ENCODE data around the gene LRRC36. TPM values are rescaled to one million over a fixed set of nuclear protein-coding genes. Genes with fewer than 3 reads are reported as not detected.

LRRC36 gene
- total and polyA plus RNA-seq, 2 of the 8 experiments (the other 6 are each of a cell fraction or from before 2014, with no cell fraction given), result 0.15 TPM; not detected in 1

GRCh38 chr16:67346341-67346740 is 19.7 kb downstream of the LRRC36 start:
- WGBS, 2 experiments (ENCODE audit: extremely low coverage in 1 of 2, insufficient coverage in 1 of 2, insufficient read length in 1 of 2, insufficient replicate concordance in 2 of 2, low coverage in 1 of 2, low lambda C conversion rate in 2 of 2, missing lambda C conversion rate in 1 of 2), result 83% methylated on average over 3 of the region's 3 CpGs; no CpG with 5 or more reads in 1 of the 2 experiments
- H2AFZ ChIP-seq (ENCODE audit: low read length), result no peak overlapping the region
- H3K14ac ChIP-seq (ENCODE audit: insufficient read length), result no peak overlapping the region
- H3K79me1 ChIP-seq (ENCODE audit: low read depth, low read length), result no peaks in the 10 kb centered on the region
- ChIA-PET POLR2A (ENCODE audit: partially characterized antibody) (no interaction called here), CTCF (ENCODE audit: partially characterized antibody) (interaction anchor here (0.7 to 1.7 kb wide), 5 partner anchors 16 to 119 kb away, joined by 3 to 4 read pairs (median 3); no protein-coding TSS in a partner anchor)
- no peak overlapping the region for H3K27ac ChIP-seq (ENCODE audit: low read depth, low read length)
- H2BK20ac ChIP-seq (ENCODE audit: low read length), result no peak overlapping the region
- no peak overlapping the region for H4K5ac ChIP-seq (ENCODE audit: insufficient read length, low read depth, low read length)
- H3K9me3 ChIP-seq (ENCODE audit: insufficient read depth in 2 of 2, low read depth in 1 of 2, low read length in 1 of 2), result no peaks in the 10 kb centered on the region
- no peak overlapping the region for H4K8ac ChIP-seq (ENCODE audit: extremely low read depth, insufficient read depth, low read length)
- H2BK5ac ChIP-seq (ENCODE audit: low read depth, low read length), result no peak overlapping the region
- no peak overlapping the region for H3K4me3 ChIP-seq (ENCODE audit: extremely low read depth in 1 of 4, insufficient read depth in 2 of 4, low read depth in 3 of 4, low read length in 4 of 4)
- H3K79me2 ChIP-seq (ENCODE audit: control insufficient read depth in 1 of 2, insufficient read depth in 2 of 2, low read length in 2 of 2), result no peaks in the 10 kb centered on the region
- no peaks in the 10 kb centered on the region for H3K27me3 ChIP-seq (replicated peaks in 1 of 4; ENCODE audit: control insufficient read depth in 3 of 4, extremely low read depth in 1 of 4, insufficient read depth in 3 of 4, low read length in 3 of 4)
- no peaks in the 10 kb centered on the region for H4K20me1 ChIP-seq (replicated peaks in 1 of 2; ENCODE audit: control insufficient read depth in 1 of 2, insufficient read depth in 2 of 2, low read length in 2 of 2)
- no peak for FAIRE-seq
- H3K56ac ChIP-seq (replicated peaks; ENCODE audit: insufficient read length, low read depth, low read length), result no peak overlapping the region
- H3K4me1 ChIP-seq (replicated peaks in 1 of 4; ENCODE audit: control insufficient read depth in 3 of 4, insufficient read depth in 4 of 4, low read length in 3 of 4), result no peaks in the 10 kb centered on the region
- H2BK12ac ChIP-seq (ENCODE audit: low read depth, low read length), result no peak overlapping the region
- H3K23ac ChIP-seq (ENCODE audit: insufficient read length), result no peak overlapping the region
- H3K23me2 ChIP-seq (ENCODE audit: low read depth, low read length), result no peaks in the 10 kb centered on the region
- DNase-seq (ENCODE audit: low read depth in 1 of 2, low spot score in 2 of 2), result no peak
- no peak overlapping the region for H4K91ac ChIP-seq (replicated peaks; ENCODE audit: insufficient read length, low read length)
- H2BK15ac ChIP-seq (ENCODE audit: low read length), result no peak overlapping the region
- no peak overlapping the region for H3K9ac ChIP-seq (replicated peaks in 1 of 4; ENCODE audit: extremely low read depth in 1 of 4, low read depth in 3 of 4, low read length in 3 of 4)
- H3K4me2 ChIP-seq (ENCODE audit: insufficient read depth in 1 of 2, low read depth in 2 of 2, low read length in 2 of 2), result no peak overlapping the region
- H3K4ac ChIP-seq (replicated peaks; ENCODE audit: insufficient read length, low read depth, low read length), result no peak overlapping the region
- TF ChIP-seq JUND (IDR thresholded peaks at IDR 0.05; ENCODE audit: low read length) (no peak), CHD2 (IDR thresholded peaks at IDR 0.05; ENCODE audit: low read length) (no peak), KDM5A (IDR thresholded peaks at IDR 0.05; ENCODE audit: low read length) (no peak), TBP (IDR thresholded peaks at IDR 0.05; ENCODE audit: low read depth, low read length) (no peak), SP2 (IDR thresholded peaks at IDR 0.05; ENCODE audit: low read length) (no peak), CBX5 (IDR thresholded peaks at IDR 0.05; ENCODE audit: low read depth, low read length) (no peak), RXRA (IDR thresholded peaks at IDR 0.05; ENCODE audit: insufficient read depth, low read depth, low read length) (no peak), ATF2 (IDR thresholded peaks at IDR 0.05; ENCODE audit: low read length) (no peak), TCF12 (IDR thresholded peaks at IDR 0.05; ENCODE audit: low read depth, low read length) (no peak), BRCA1 (IDR thresholded peaks at IDR 0.05; ENCODE audit: low read depth, low read length) (no peak), POLR2A (IDR thresholded peaks at IDR 0.05; ENCODE audit: control extremely low read depth in 1 of 2, low read depth in 2 of 2, low read length in 2 of 2) (no peak), SP4 (IDR thresholded peaks at IDR 0.05; ENCODE audit: low read length) (no peak), SIN3A (conservative IDR thresholded peaks at IDR 0.05 in 1 of 2, IDR thresholded peaks at IDR 0.05 in 1 of 2; ENCODE audit: low read depth in 1 of 2, low read length in 2 of 2) (no peak)
- no peak overlapping the region for H2AK5ac ChIP-seq (ENCODE audit: low read depth, low read length)
- no peaks in the 10 kb centered on the region for H3K36me3 ChIP-seq (ENCODE audit: control insufficient read depth in 2 of 4, insufficient read depth in 4 of 4, low read length in 3 of 4)
- H3K18ac ChIP-seq (ENCODE audit: extremely low read depth, low read length), result no peak overlapping the region
- no peak overlapping the region for H2BK120ac ChIP-seq (replicated peaks; ENCODE audit: low read depth, low read length)
